Activated CD8-positive, alpha-beta memory T cell treated with anti-CD3 and anti-CD28 coated beads, Interleukin-2, amount 50 U/mL, for 48 hours (primary cell): Measurements from ENCODE around the gene C10orf105.

Source experiments
- DNase-seq: peaks from one replicate; pipeline ENCODE4 v3.0.0-alpha.2; 2020

C10orf105 gene

GRCh38 chr10:71671994-71672946 is 47.3 kb downstream of the C10orf105 start:
- DNase-seq = no peak

GRCh38 chr10:71667387-71667752 is 52.2 kb downstream of the C10orf105 start:
- DNase-seq = no peak

- DNase-seq = no peak
Observed at GRCh38 chr10:71666639-71667386, 52.8 kb downstream of the C10orf105 start.

- DNase-seq = no peak
Observed at GRCh38 chr10:71665456-71665855, 54.1 kb downstream of the C10orf105 start.

GRCh38 chr10:71664585-71664984 is 55.0 kb downstream of the C10orf105 start:
- DNase-seq = no peak

GRCh38 chr10:71663311-71663710 is 56.3 kb downstream of the C10orf105 start:
- no peak for DNase-seq

- no peak for DNase-seq
Observed at GRCh38 chr10:71661779-71662336, 57.7 kb downstream of the C10orf105 start.
